Panc1 (cell line): ENCODE measurements around the gene TAAR2. TPM values are rescaled to one million over a fixed set of nuclear protein-coding genes. Genes with fewer than 3 reads are reported as not detected.
"Not testable (repeated sequence)": the region's sequence is repeated elsewhere in the genome, so short reads cannot be mapped to it uniquely, and the experiment has no call there.

Experiments
- ATAC-seq: fragments of 200-7000 bp; cut with Tn5 transposase; 2 replicates; pipeline ENCODE4 v1.9.1; 2020; ENCODE audit warnings: mild to moderate bottlenecking, moderate library complexity
- BruUV-seq: library from RNA; stranded (reverse); fragments of 400-500 nt; replicated peaks from 2 replicates; lab custom pipeline; 2021; lab: Mats Ljungman, UMichigan
- CTCF ChIA-PET: fragments of 300-600 bp; sonication (Branson Sonifier 250); formaldehyde crosslinking; loops from one replicate; lab custom pipeline; 2022; ENCODE audit warnings: antibody characterized with exemption; lab: Charles Lee
- POLR2A ChIA-PET: fragments of 300-600 bp; sonication (Branson Sonifier 250); formaldehyde crosslinking; loops from one replicate; lab custom pipeline; 2022; ENCODE audit warnings: antibody characterized with exemption; lab: Charles Lee
- DNase-seq: peaks from one replicate; pipeline ENCODE4 v3.0.0-alpha.2; 2010; ENCODE audit warnings: low read depth, low spot score
- H3K27ac ChIP-seq: 2 replicates; pipeline ENCODE4 v1.5.1; 2011; ENCODE audit warnings: mild to moderate bottlenecking, low read length, inconsistent platforms
- H3K27me3 ChIP-seq: fragments of 200-500 bp; sonication (Bioruptor generic); 2 replicates; pipeline ENCODE4 v1.6.0; 2014; ENCODE audit warnings: low read length, inconsistent platforms; ENCODE audit not compliant: control insufficient read depth, insufficient read depth
- H3K36me3 ChIP-seq: fragments of 200-500 bp; sonication (Bioruptor generic); 2 replicates; pipeline ENCODE4 v1.5.1; 2014; ENCODE audit warnings: inconsistent platforms, mild to moderate bottlenecking, low read length, moderate library complexity; ENCODE audit not compliant: control insufficient read depth, insufficient read depth
- H3K4me1 ChIP-seq: 2 replicates; pipeline ENCODE4 v1.5.1; 2011; ENCODE audit warnings: inconsistent platforms, mild to moderate bottlenecking, low read length, moderate library complexity; ENCODE audit not compliant: control insufficient read depth, insufficient read depth
- H3K4me3 ChIP-seq, 2 experiments: 2 replicates each; pipeline ENCODE4 v1.5.1; 2011 to 2012; ENCODE audit warnings: low read depth in 2 of 2, low read length in 2 of 2, mild to moderate bottlenecking in 2 of 2, inconsistent platforms in 1 of 2, moderate library complexity in 1 of 2
- H3K9me3 ChIP-seq: fragments of 200-500 bp; sonication (Bioruptor generic); 2 replicates; pipeline ENCODE4 v1.5.1; 2014; ENCODE audit warnings: low read depth, mild to moderate bottlenecking, inconsistent platforms, low read length, moderate library complexity; ENCODE audit not compliant: control insufficient read depth, insufficient read depth
- POLR2AphosphoS5 ChIP-seq: IDR thresholded peaks from 2 replicates; pipeline ENCODE4 v1.6.1; 2012; ENCODE audit warnings: mild to moderate bottlenecking, low read depth, low read length, moderate library complexity
- SIN3A ChIP-seq: IDR thresholded peaks from 2 replicates; pipeline ENCODE4 v1.6.1; 2012; ENCODE audit warnings: low read depth, mild to moderate bottlenecking, low read length, moderate library complexity, borderline replicate concordance; ENCODE audit not compliant: insufficient read depth
- TCF7L2 ChIP-seq: IDR thresholded peaks from 2 replicates; pipeline ENCODE4 v1.6.1; 2011; ENCODE audit warnings: mild to moderate bottlenecking, low read depth, low read length, inconsistent platforms
- in situ Hi-C: cut with HindIII; loops from 2 replicates; pipeline ENCODE4 v1.10.0; 2016; ENCODE audit warnings: low sequenced_read_pairs, low pct_unique_long_range_greater_than_20kb
- intact Hi-C: fragments of 100-400 bp; cut with micrococcal nuclease; formaldehyde crosslinking; loops from one replicate; pipeline ENCODE4 v1.10.0; 2022; ENCODE audit not compliant: unreplicated experiment
- total RNA-seq: library from RNA; stranded (reverse); gene quantifications from one replicate; pipeline ENCODE4 v1.2.1, GENCODE V29; 2021; ENCODE audit not compliant: unreplicated experiment
- TF ChIP-seq, protein P1 (sequence below): fragments of 450-650 bp; IDR thresholded peaks from 2 replicates; pipeline ENCODE4 v1.5.1; 2017; ENCODE audit warnings: mild to moderate bottlenecking
- TF ChIP-seq, protein P2 (sequence below), 2 experiments: IDR thresholded peaks; 2 replicates each; pipeline ENCODE4 v1.6.1; 2011 to 2012; ENCODE audit warnings: low read depth in 2 of 2, control low read depth in 1 of 2, low read length in 1 of 2, mild to moderate bottlenecking in 1 of 2, moderate library complexity in 1 of 2; ENCODE audit not compliant: insufficient read depth in 1 of 2

The TAAR2 gene
- total RNA-seq, 1 experiment from 2014 or later, result not detected

DNA sequence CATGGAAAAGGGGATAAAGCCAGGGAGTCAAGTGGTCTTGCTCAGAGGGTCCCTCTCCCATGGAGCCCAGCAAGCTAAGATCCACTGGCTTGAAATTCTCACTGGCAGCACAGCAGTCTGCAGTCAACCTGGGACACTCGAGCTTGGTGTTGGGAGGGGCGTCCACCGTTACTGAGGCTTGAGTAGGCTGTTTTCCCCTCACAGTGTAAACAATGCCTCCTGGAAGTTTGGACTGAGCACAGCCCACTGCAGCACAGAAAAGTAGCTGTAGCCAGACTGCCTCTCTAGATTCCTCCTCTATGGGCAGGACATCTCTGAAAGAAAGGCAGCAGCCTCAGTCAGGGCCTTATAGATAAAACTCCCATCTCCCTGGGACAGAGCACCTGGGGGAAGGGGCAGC is 11.2 kb upstream of the TAAR2 start:
- ATAC-seq, intact Hi-C loops, POLR2A ChIA-PET, H3K4me1 ChIP-seq, H3K27ac ChIP-seq, H3K27me3 ChIP-seq, CTCF ChIA-PET, in situ Hi-C loops, BruUV-seq, DNase-seq, H3K36me3 ChIP-seq, H3K4me3 ChIP-seq, H3K9me3 ChIP-seq: not testable (repeated sequence)

DNA sequence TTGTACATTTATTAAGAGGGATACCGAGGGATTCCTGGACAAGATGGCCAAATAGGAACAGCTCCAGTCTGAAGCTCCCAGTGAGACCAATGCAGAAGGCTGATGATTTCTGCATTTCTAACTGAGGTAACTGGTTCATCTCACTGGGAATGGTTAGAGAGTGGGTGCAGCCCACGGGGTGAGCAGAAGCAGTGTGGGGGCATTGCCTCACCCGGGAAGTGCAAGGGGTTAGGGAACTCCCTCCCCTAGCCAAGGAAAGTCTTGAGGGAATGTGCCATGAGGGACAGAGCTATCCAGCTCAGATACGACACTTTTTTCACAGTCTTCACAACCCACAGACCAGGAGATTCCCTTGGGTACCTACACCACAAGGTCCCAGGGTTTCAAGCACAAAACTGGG is 10.7 kb upstream of the TAAR2 start:
- TF ChIP-seq, protein P1, sequence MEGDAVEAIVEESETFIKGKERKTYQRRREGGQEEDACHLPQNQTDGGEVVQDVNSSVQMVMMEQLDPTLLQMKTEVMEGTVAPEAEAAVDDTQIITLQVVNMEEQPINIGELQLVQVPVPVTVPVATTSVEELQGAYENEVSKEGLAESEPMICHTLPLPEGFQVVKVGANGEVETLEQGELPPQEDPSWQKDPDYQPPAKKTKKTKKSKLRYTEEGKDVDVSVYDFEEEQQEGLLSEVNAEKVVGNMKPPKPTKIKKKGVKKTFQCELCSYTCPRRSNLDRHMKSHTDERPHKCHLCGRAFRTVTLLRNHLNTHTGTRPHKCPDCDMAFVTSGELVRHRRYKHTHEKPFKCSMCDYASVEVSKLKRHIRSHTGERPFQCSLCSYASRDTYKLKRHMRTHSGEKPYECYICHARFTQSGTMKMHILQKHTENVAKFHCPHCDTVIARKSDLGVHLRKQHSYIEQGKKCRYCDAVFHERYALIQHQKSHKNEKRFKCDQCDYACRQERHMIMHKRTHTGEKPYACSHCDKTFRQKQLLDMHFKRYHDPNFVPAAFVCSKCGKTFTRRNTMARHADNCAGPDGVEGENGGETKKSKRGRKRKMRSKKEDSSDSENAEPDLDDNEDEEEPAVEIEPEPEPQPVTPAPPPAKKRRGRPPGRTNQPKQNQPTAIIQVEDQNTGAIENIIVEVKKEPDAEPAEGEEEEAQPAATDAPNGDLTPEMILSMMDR, result no peak
- TF ChIP-seq SIN3A (no peak), TCF7L2 (no peak), POLR2AphosphoS5 (no peak)
- TF ChIP-seq, protein P2, sequence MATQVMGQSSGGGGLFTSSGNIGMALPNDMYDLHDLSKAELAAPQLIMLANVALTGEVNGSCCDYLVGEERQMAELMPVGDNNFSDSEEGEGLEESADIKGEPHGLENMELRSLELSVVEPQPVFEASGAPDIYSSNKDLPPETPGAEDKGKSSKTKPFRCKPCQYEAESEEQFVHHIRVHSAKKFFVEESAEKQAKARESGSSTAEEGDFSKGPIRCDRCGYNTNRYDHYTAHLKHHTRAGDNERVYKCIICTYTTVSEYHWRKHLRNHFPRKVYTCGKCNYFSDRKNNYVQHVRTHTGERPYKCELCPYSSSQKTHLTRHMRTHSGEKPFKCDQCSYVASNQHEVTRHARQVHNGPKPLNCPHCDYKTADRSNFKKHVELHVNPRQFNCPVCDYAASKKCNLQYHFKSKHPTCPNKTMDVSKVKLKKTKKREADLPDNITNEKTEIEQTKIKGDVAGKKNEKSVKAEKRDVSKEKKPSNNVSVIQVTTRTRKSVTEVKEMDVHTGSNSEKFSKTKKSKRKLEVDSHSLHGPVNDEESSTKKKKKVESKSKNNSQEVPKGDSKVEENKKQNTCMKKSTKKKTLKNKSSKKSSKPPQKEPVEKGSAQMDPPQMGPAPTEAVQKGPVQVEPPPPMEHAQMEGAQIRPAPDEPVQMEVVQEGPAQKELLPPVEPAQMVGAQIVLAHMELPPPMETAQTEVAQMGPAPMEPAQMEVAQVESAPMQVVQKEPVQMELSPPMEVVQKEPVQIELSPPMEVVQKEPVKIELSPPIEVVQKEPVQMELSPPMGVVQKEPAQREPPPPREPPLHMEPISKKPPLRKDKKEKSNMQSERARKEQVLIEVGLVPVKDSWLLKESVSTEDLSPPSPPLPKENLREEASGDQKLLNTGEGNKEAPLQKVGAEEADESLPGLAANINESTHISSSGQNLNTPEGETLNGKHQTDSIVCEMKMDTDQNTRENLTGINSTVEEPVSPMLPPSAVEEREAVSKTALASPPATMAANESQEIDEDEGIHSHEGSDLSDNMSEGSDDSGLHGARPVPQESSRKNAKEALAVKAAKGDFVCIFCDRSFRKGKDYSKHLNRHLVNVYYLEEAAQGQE (IDR thresholded peaks at IDR 0.05; ENCODE audit: insufficient read depth in 1 of 2, low read depth in 2 of 2, low read length in 1 of 2), result no peak
- no peak for ATAC-seq

DNA sequence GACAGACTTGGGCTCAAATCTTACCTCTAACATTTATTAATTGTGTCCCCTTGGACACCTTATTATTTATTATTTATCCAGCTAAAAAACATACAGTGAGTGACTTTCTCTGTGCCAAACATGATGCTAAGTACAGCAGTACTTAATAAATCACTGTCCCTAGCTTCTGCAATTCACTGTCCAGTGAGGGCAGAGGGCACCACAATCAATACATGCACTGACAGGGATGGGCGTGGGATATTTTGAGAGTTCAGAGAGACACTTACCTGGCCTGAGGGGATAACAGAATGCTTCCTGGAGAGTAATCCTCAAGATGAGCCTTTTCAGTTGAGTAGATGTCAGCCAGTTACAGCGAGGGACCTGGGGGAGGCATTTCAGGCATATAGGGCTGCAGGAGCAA is 9.3 kb upstream of the TAAR2 start:
- no peak overlapping the region for H3K27ac ChIP-seq
- ChIA-PET POLR2A (no interaction called here), CTCF (no interaction called here)
- TF ChIP-seq SIN3A, result no peak
- no peak for TF ChIP-seq POLR2AphosphoS5
- TF ChIP-seq, protein P1, result no peak
- TF ChIP-seq TCF7L2, result no peak
- TF ChIP-seq, protein P2 (IDR thresholded peaks at IDR 0.05; ENCODE audit: insufficient read depth in 1 of 2, low read depth in 2 of 2, low read length in 1 of 2), result no peak
- ATAC-seq (no peak), DNase-seq (no peak)
- no TSS peak for BruUV-seq
- intact Hi-C loops, result no loop called here
- in situ Hi-C loops, result no loop called here
- no peaks in the 10 kb centered on the region for H3K4me1 ChIP-seq
- no peaks in the 10 kb centered on the region for H3K9me3 ChIP-seq
- no peaks in the 10 kb centered on the region for H3K27me3 ChIP-seq
- H3K36me3 ChIP-seq, result no peaks in the 10 kb centered on the region
- no peak overlapping the region for H3K4me3 ChIP-seq

More for the DNA sequence above, 10.7 kb upstream of the TAAR2 start:
- H3K27me3 ChIP-seq, result no peaks in the 10 kb centered on the region
- no peak for DNase-seq
- no peaks in the 10 kb centered on the region for H3K36me3 ChIP-seq
- H3K9me3 ChIP-seq, result no peaks in the 10 kb centered on the region
- intact Hi-C loops, result no loop called here
- H3K4me3 ChIP-seq, result no peak overlapping the region
- in situ Hi-C loops, result no loop called here
- BruUV-seq, result no TSS peak
- no peak overlapping the region for H3K27ac ChIP-seq
- no peaks in the 10 kb centered on the region for H3K4me1 ChIP-seq
- CTCF ChIA-PET, result no interaction called here
- POLR2A ChIA-PET, result no interaction called here
